ENCODE results near the gene LGMN. TPM values are rescaled to one million over a fixed set of nuclear protein-coding genes. Genes with fewer than 3 reads are reported as not detected.
A peak's percentile ranks its signal among the peaks of the same experiment; 100 is the strongest.

Gene LGMN
- total RNA-seq, 3 donors from 2014 or later = 70.8 to 193 (median 122) TPM

GRCh38 chr14:92660571-92660970, 87.9 kb downstream of the LGMN start:
- no peaks in the 10 kb centered on the region for H3K36me3 ChIP-seq
- no peak for DNase-seq (ENCODE audit: low spot score in 2 of 2)
- TF ChIP-seq CTCF (IDR thresholded peaks at IDR 0.05) (no peak), POLR2A (IDR thresholded peaks at IDR 0.05) (no peak), POLR2AphosphoS5 (IDR thresholded peaks at IDR 0.05) (no peak)
- no peaks in the 10 kb centered on the region for H3K9me3 ChIP-seq
- intact Hi-C loops (cut with DNase I; ENCODE audit: low total_unique reads) = no loop called here
- no peaks in the 10 kb centered on the region for H3K27me3 ChIP-seq
- H3K4me3 ChIP-seq = no peak overlapping the region
- H3K4me1 ChIP-seq = no peaks in the 10 kb centered on the region
- peak overlapping the region; percentile 13 to 82 for H3K27ac ChIP-seq

GRCh38 chr14:92659765-92660561, 88.5 kb downstream of the LGMN start:
- H3K9me3 ChIP-seq = no peaks in the 10 kb centered on the region
- TF ChIP-seq CTCF (IDR thresholded peaks at IDR 0.05) = no peak
- H3K36me3 ChIP-seq = no peaks in the 10 kb centered on the region
- peak in 1 of 2 donors; percentile 29 for DNase-seq (ENCODE audit: low spot score in 2 of 2)
- H3K27me3 ChIP-seq = no peaks in the 10 kb centered on the region
- no peak overlapping the region for H3K4me3 ChIP-seq
- intact Hi-C loops (cut with DNase I; ENCODE audit: low total_unique reads) = no loop called here
- H3K27ac ChIP-seq = peak overlapping the region; percentile 29 to 82
- no peaks in the 10 kb centered on the region for H3K4me1 ChIP-seq

GRCh38 chr14:92658684-92659083, 89.7 kb downstream of the LGMN start:
- intact Hi-C loops (cut with DNase I; ENCODE audit: low total_unique reads) = no loop called here
- no peaks in the 10 kb centered on the region for H3K36me3 ChIP-seq
- TF ChIP-seq CTCF (IDR thresholded peaks at IDR 0.05) (no peak), POLR2AphosphoS5 (IDR thresholded peaks at IDR 0.05) (no peak), POLR2A (IDR thresholded peaks at IDR 0.05) (no peak)

GRCh38 chr14:92658160-92658559, 90.3 kb downstream of the LGMN start:
- Histone ChIP-seq H3K36me3 (no peaks in the 10 kb centered on the region), H3K27me3 (no peaks in the 10 kb centered on the region), H3K4me3 (no peak overlapping the region), H3K9me3 (no peaks in the 10 kb centered on the region), H3K4me1 (no peaks in the 10 kb centered on the region), H3K27ac (peak overlapping the region in 1 of 2 donors; percentile 72)
- intact Hi-C loops (cut with DNase I; ENCODE audit: low total_unique reads) = no loop called here
- no peak for TF ChIP-seq POLR2AphosphoS5 (IDR thresholded peaks at IDR 0.05)
- no peak for DNase-seq (ENCODE audit: low spot score in 2 of 2)

More at GRCh38 chr14:92658684-92659083, 89.7 kb downstream of the LGMN start:
- Histone ChIP-seq H3K27ac (peak overlapping the region in 1 of 2 donors; percentile 82), H3K4me1 (no peaks in the 10 kb centered on the region), H3K27me3 (no peaks in the 10 kb centered on the region), H3K4me3 (no peak overlapping the region), H3K9me3 (no peaks in the 10 kb centered on the region)
- no peak for DNase-seq (ENCODE audit: low spot score in 2 of 2)

GRCh38 chr14:92657457-92658142, 90.8 kb downstream of the LGMN start:
- Histone ChIP-seq H3K27me3 (no peaks in the 10 kb centered on the region), H3K36me3 (no peaks in the 10 kb centered on the region), H3K9me3 (no peaks in the 10 kb centered on the region), H3K4me1 (no peaks in the 10 kb centered on the region), H3K27ac (peak overlapping the region in 1 of 2 donors; percentile 72), H3K4me3 (no peak overlapping the region)
- intact Hi-C loops (cut with DNase I; ENCODE audit: low total_unique reads) = no loop called here
- TF ChIP-seq POLR2AphosphoS5 (IDR thresholded peaks at IDR 0.05) (peak in 1 of 3 donors; percentile 24), POLR2A (IDR thresholded peaks at IDR 0.05) (no peak), CTCF (IDR thresholded peaks at IDR 0.05) (no peak)
- DNase-seq (ENCODE audit: low spot score in 2 of 2) = peak in 1 of 2 donors; percentile 27
